GM12878 (cell line): ENCODE measurements around the gene STK35. TPM values are rescaled to one million over a fixed set of nuclear protein-coding genes. Genes with fewer than 3 reads are reported as not detected.

ENCODE experiments used
- CBX5 ChIP-seq: sonication (generic); IDR thresholded peaks from 2 replicates; pipeline ENCODE4 v1.6.1; 2016; ENCODE audit warnings: low read depth, moderate library complexity, mild to moderate bottlenecking, inconsistent platforms
- CREM ChIP-seq: IDR thresholded peaks from 2 replicates; pipeline ENCODE4 v1.6.1; 2014; ENCODE audit warnings: antibody characterized with exemption, low read depth
- FOXK2 ChIP-seq: fragments of 450-650 bp; IDR thresholded peaks from 2 replicates; pipeline ENCODE4 v1.6.1; 2017; ENCODE audit warnings: mild to moderate bottlenecking, moderate library complexity
- IRF3 ChIP-seq: fragments of 450-650 bp; IDR thresholded peaks from 2 replicates; pipeline ENCODE4 v1.6.1; 2014; ENCODE audit warnings: mild to moderate bottlenecking
- MYC ChIP-seq: IDR thresholded peaks from 2 replicates; pipeline ENCODE4 v1.6.1; 2011; ENCODE audit warnings: mild to moderate bottlenecking, low read length, moderate library complexity, inconsistent platforms; ENCODE audit not compliant: insufficient read depth, insufficient replicate concordance, insufficient read length, severe bottlenecking
- SMARCA5 ChIP-seq: fragments of 450-650 bp; IDR thresholded peaks from 2 replicates; pipeline ENCODE4 v1.6.1; 2017; ENCODE audit warnings: mild to moderate bottlenecking
- ZBTB40 ChIP-seq: fragments of 450-650 bp; IDR thresholded peaks from 2 replicates; pipeline ENCODE4 v1.6.1; 2016; ENCODE audit warnings: mild to moderate bottlenecking, moderate library complexity, borderline replicate concordance
- ZNF687 ChIP-seq: fragments of 450-650 bp; IDR thresholded peaks from 2 replicates; pipeline ENCODE4 v1.6.1; 2017; ENCODE audit warnings: mild to moderate bottlenecking, moderate library complexity
- polyA plus RNA-seq, 11 experiments: library from polyadenylated mRNA; depleted of rRNA in 4 of 11; unstranded in 6 of 11; stranded (reverse) in 5 of 11; fragments of >200 nt; fragmentation: Nextera tagmentation in 4 of 11; fragmentation: Illumina TruSeq in 1 of 11; extraction: Ambion mirVana in 4 of 11; extraction: Trizol in 1 of 11; gene quantifications; 1 replicate in 1 of 11; 2 replicates in 10 of 11; pipeline versions ENCODE4 v1.2.1 to v1.2.3, GENCODE V29; 2011 to 2016; ENCODE audit warnings: inconsistent platforms in 2 of 11, missing spikeins in 2 of 11, low read depth in 1 of 11
- total RNA-seq, 4 experiments: library from RNA; depleted of rRNA in 3 of 4; stranded (reverse); fragments of >200 nt in 3 of 4; fragmentation: Illumina TruSeq in 1 of 4; extraction: Trizol in 1 of 4; gene quantifications; 2 replicates each; pipeline versions ENCODE4 v1.2.1 to v1.2.3, GENCODE V29; 2013 to 2021

The STK35 gene
- total and polyA plus RNA-seq, 10 of the 15 experiments (the other 5 are each of a cell fraction or from before 2014, with no cell fraction given), result 2.9 to 19.4 (median 9.6) TPM

GRCh38 chr20:2132461-2132901, 30.9 kb downstream of the STK35 start (continued):
- no peak for TF ChIP-seq ZBTB40
- no peak for TF ChIP-seq CREM
- no peak for TF ChIP-seq IRF3
- no peak for TF ChIP-seq CBX5
- TF ChIP-seq ZNF687, result no peak
- TF ChIP-seq FOXK2, result no peak
- no peak for TF ChIP-seq MYC
- TF ChIP-seq SMARCA5, result no peak
